WTC11 (cell line): ENCODE measurements around the gene SLC13A3. TPM values are rescaled to one million over a fixed set of nuclear protein-coding genes. Genes with fewer than 3 reads are reported as not detected.

Experiments
- ATAC-seq: fragments of 200-7000 bp; cut with Tn5 transposase; 2 replicates; pipeline ENCODE4 v1.10.0; 2021; ENCODE audit warnings: mild to moderate bottlenecking, moderate library complexity
- CTCF ChIA-PET: fragments of 300-600 bp; sonication (Branson Sonifier 250); formaldehyde crosslinking; loops from one replicate; lab custom pipeline; 2021; ENCODE audit warnings: antibody characterized with exemption; lab: Charles Lee
- POLR2A ChIA-PET: fragments of 350-600 bp; sonication (Branson Sonifier 250); formaldehyde crosslinking; loops from one replicate; lab custom pipeline; 2021; ENCODE audit warnings: antibody characterized with exemption; lab: Charles Lee
- DNase-seq: peaks from one replicate; pipeline ENCODE4 v3.0.0; 2021; ENCODE audit warnings: low spot score
- H3K27ac Mint-ChIP-seq: 2 replicates; pipeline ENCODE4 v1.8.0; 2021; ENCODE audit warnings: mixed read lengths
- H3K27me3 Mint-ChIP-seq: 2 replicates; pipeline ENCODE4 v1.8.0; 2021; ENCODE audit warnings: low read depth, mild to moderate bottlenecking, moderate library complexity, mixed read lengths
- H3K36me3 Mint-ChIP-seq: 2 replicates; pipeline ENCODE4 v1.8.0; 2021; ENCODE audit warnings: mixed read lengths
- H3K4me1 Mint-ChIP-seq: 2 replicates; pipeline ENCODE4 v1.8.0; 2022; ENCODE audit warnings: mixed read lengths
- H3K4me3 Mint-ChIP-seq: 2 replicates; pipeline ENCODE4 v1.8.0; 2021; ENCODE audit warnings: mild to moderate bottlenecking, moderate library complexity, mixed read lengths
- H3K9me3 Mint-ChIP-seq: 2 replicates; pipeline ENCODE4 v1.8.0; 2021; ENCODE audit warnings: mixed read lengths
- ATF6 ChIP-seq: sonication (generic); formaldehyde crosslinking; IDR thresholded peaks from 2 replicates; pipeline ENCODE4 v1.8.1; 2023; ENCODE audit warnings: mild to moderate bottlenecking, missing genetic modification reagents
- CDX4 ChIP-seq: fragments of 250-450 bp; sonication (Bioruptor Pico); IDR thresholded peaks from 2 replicates; pipeline ENCODE4 v1.9.0; 2021; ENCODE audit warnings: moderate library complexity, mild to moderate bottlenecking, inconsistent platforms, borderline replicate concordance
- ETV6 ChIP-seq: sonication (generic); formaldehyde crosslinking; IDR thresholded peaks from 2 replicates; pipeline ENCODE4 v1.8.1; 2022; ENCODE audit warnings: mild to moderate bottlenecking, missing genetic modification reagents
- IRF2 ChIP-seq: sonication (generic); formaldehyde crosslinking; IDR thresholded peaks from 2 replicates; pipeline ENCODE4 v1.8.0; 2022; ENCODE audit warnings: low read depth, missing genetic modification reagents, borderline replicate concordance
- KAT7 ChIP-seq: sonication (generic); formaldehyde crosslinking; IDR thresholded peaks from 2 replicates; pipeline ENCODE4 v1.8.1; 2023; ENCODE audit warnings: missing genetic modification reagents, mild to moderate bottlenecking, borderline replicate concordance
- TP53 ChIP-seq: sonication (generic); formaldehyde crosslinking; IDR thresholded peaks from 2 replicates; pipeline ENCODE4 v1.8.1; 2023; ENCODE audit warnings: mild to moderate bottlenecking, missing genetic modification reagents
- USF1 ChIP-seq: sonication (generic); formaldehyde crosslinking; IDR thresholded peaks from 2 replicates; pipeline ENCODE4 v1.8.0; 2022; ENCODE audit warnings: mild to moderate bottlenecking, missing genetic modification reagents
- ZBTB21 ChIP-seq: sonication (generic); formaldehyde crosslinking; IDR thresholded peaks from 2 replicates; pipeline ENCODE4 v1.8.1; 2023; ENCODE audit warnings: mild to moderate bottlenecking, missing genetic modification reagents, borderline replicate concordance
- ZNF396 ChIP-seq: fragments of 250-450 bp; sonication (Bioruptor Pico); IDR thresholded peaks from 2 replicates; pipeline ENCODE4 v1.8.0; 2021; ENCODE audit warnings: mild to moderate bottlenecking, moderate library complexity, borderline replicate concordance
- ZNF671 ChIP-seq: fragments of 250-450 bp; sonication (Bioruptor Pico); IDR thresholded peaks from 2 replicates; pipeline ENCODE4 v1.8.0; 2021; ENCODE audit warnings: mild to moderate bottlenecking
- total RNA-seq: library from RNA; stranded (reverse); gene quantifications from 3 replicates; pipeline ENCODE4 v1.2.3, GENCODE V29; 2021
- TF ChIP-seq, protein P1 (sequence below): sonication (generic); formaldehyde crosslinking; IDR thresholded peaks from 2 replicates; pipeline ENCODE4 v1.8.1; 2023; ENCODE audit warnings: mild to moderate bottlenecking, moderate library complexity, missing genetic modification reagents
- TF ChIP-seq, protein P2 (sequence below): sonication (generic); formaldehyde crosslinking; IDR thresholded peaks from 2 replicates; pipeline ENCODE4 v1.8.0; 2022; ENCODE audit warnings: mild to moderate bottlenecking, missing genetic modification reagents
- TF ChIP-seq, protein P3 (sequence below): sonication (generic); formaldehyde crosslinking; IDR thresholded peaks from 2 replicates; pipeline ENCODE4 v1.8.0; 2023; ENCODE audit warnings: mild to moderate bottlenecking, missing genetic modification reagents

The SLC13A3 gene
- total RNA-seq, 1 experiment from 2014 or later: 10.6 TPM

- peak; percentile 10; the same call in 1 of the 2 replicates for ATAC-seq
- no peak for DNase-seq
- POLR2A ChIA-PET: no interaction called here
- no peak overlapping the region for H3K27ac Mint-ChIP-seq
- H3K9me3 Mint-ChIP-seq: no peaks in the 10 kb centered on the region
- H3K4me1 Mint-ChIP-seq: peaks cover 62% of the 10 kb centered on the region
- TF ChIP-seq ATF6 (no peak), TP53 (CRISPR knock-in tag) (0 out of 2 replicates have a peak, but pooled peaks have one; percentile 15)
- TF ChIP-seq, all 79 proteins: peak for 1
- CTCF ChIA-PET: interaction anchor here (0.8 to 1.2 kb wide), 6 partner anchors 8 to 94 kb away, joined by 3 to 8 read pairs (median 4); no protein-coding TSS in a partner anchor
- H3K4me3 Mint-ChIP-seq: no peak overlapping the region
- no peaks in the 10 kb centered on the region for H3K36me3 Mint-ChIP-seq
- H3K27me3 Mint-ChIP-seq: no peaks in the 10 kb centered on the region; the same call in 1 of the 2 replicates
Measured at GRCh38 chr20:46554828-46555227, 96.4 kb downstream of the SLC13A3 start.

- ATAC-seq (no peak), DNase-seq (no peak)
- ChIA-PET POLR2A (no interaction called here), CTCF (interaction anchor here (0.7 to 3.7 kb wide), 2 partner anchors 9 to 15 kb away, joined by 3 to 38 read pairs; no protein-coding TSS in a partner anchor)
- TF ChIP-seq IRF2 (CRISPR knock-in tag) (no peak), ZNF396 (CRISPR knock-in tag) (no peak), USF1 (CRISPR knock-in tag) (no peak), ZBTB21 (CRISPR knock-in tag) (no peak), ZNF671 (CRISPR knock-in tag) (no peak), ETV6 (CRISPR knock-in tag) (no peak), KAT7 (CRISPR knock-in tag) (no peak), CDX4 (CRISPR knock-in tag) (no peak)
- TF ChIP-seq, protein P1, sequence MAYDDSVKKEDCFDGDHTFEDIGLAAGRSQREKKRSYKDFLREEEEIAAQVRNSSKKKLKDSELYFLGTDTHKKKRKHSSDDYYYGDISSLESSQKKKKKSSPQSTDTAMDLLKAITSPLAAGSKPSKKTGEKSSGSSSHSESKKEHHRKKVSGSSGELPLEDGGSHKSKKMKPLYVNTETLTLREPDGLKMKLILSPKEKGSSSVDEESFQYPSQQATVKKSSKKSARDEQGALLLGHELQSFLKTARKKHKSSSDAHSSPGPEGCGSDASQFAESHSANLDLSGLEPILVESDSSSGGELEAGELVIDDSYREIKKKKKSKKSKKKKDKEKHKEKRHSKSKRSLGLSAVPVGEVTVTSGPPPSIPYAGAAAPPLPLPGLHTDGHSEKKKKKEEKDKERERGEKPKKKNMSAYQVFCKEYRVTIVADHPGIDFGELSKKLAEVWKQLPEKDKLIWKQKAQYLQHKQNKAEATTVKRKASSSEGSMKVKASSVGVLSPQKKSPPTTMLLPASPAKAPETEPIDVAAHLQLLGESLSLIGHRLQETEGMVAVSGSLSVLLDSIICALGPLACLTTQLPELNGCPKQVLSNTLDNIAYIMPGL (CRISPR knock-in tag): no peak
- TF ChIP-seq, protein P2, sequence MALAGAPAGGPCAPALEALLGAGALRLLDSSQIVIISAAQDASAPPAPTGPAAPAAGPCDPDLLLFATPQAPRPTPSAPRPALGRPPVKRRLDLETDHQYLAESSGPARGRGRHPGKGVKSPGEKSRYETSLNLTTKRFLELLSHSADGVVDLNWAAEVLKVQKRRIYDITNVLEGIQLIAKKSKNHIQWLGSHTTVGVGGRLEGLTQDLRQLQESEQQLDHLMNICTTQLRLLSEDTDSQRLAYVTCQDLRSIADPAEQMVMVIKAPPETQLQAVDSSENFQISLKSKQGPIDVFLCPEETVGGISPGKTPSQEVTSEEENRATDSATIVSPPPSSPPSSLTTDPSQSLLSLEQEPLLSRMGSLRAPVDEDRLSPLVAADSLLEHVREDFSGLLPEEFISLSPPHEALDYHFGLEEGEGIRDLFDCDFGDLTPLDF (CRISPR knock-in tag): no peak
- TF ChIP-seq, protein P3, sequence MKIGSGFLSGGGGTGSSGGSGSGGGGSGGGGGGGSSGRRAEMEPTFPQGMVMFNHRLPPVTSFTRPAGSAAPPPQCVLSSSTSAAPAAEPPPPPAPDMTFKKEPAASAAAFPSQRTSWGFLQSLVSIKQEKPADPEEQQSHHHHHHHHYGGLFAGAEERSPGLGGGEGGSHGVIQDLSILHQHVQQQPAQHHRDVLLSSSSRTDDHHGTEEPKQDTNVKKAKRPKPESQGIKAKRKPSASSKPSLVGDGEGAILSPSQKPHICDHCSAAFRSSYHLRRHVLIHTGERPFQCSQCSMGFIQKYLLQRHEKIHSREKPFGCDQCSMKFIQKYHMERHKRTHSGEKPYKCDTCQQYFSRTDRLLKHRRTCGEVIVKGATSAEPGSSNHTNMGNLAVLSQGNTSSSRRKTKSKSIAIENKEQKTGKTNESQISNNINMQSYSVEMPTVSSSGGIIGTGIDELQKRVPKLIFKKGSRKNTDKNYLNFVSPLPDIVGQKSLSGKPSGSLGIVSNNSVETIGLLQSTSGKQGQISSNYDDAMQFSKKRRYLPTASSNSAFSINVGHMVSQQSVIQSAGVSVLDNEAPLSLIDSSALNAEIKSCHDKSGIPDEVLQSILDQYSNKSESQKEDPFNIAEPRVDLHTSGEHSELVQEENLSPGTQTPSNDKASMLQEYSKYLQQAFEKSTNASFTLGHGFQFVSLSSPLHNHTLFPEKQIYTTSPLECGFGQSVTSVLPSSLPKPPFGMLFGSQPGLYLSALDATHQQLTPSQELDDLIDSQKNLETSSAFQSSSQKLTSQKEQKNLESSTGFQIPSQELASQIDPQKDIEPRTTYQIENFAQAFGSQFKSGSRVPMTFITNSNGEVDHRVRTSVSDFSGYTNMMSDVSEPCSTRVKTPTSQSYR (CRISPR knock-in tag): no peak
- H3K9me3 Mint-ChIP-seq: no peaks in the 10 kb centered on the region
- no peak overlapping the region for H3K27ac Mint-ChIP-seq
- H3K27me3 Mint-ChIP-seq: no peaks in the 10 kb centered on the region; the same call in 1 of the 2 replicates
- peaks cover 58% of the 10 kb centered on the region for H3K4me1 Mint-ChIP-seq
- no peak overlapping the region for H3K4me3 Mint-ChIP-seq
- H3K36me3 Mint-ChIP-seq: no peaks in the 10 kb centered on the region
Measured at GRCh38 chr20:46553926-46554325, 97.3 kb downstream of the SLC13A3 start.
